Smooth muscle cell of the umbilical artery (primary cell): ENCODE results near the gene DDI2. TPM values are rescaled to one million over a fixed set of nuclear protein-coding genes. Genes with fewer than 3 reads are reported as not detected.

Experiments
- total RNA-seq: library from RNA; depleted of rRNA; stranded (reverse); fragments of >200 nt; gene quantifications from 2 replicates; pipeline ENCODE4 v1.2.3, GENCODE V29; 2014

Gene DDI2
- total RNA-seq: 17.8 and 20.3 TPM in 2 replicates

DNA sequence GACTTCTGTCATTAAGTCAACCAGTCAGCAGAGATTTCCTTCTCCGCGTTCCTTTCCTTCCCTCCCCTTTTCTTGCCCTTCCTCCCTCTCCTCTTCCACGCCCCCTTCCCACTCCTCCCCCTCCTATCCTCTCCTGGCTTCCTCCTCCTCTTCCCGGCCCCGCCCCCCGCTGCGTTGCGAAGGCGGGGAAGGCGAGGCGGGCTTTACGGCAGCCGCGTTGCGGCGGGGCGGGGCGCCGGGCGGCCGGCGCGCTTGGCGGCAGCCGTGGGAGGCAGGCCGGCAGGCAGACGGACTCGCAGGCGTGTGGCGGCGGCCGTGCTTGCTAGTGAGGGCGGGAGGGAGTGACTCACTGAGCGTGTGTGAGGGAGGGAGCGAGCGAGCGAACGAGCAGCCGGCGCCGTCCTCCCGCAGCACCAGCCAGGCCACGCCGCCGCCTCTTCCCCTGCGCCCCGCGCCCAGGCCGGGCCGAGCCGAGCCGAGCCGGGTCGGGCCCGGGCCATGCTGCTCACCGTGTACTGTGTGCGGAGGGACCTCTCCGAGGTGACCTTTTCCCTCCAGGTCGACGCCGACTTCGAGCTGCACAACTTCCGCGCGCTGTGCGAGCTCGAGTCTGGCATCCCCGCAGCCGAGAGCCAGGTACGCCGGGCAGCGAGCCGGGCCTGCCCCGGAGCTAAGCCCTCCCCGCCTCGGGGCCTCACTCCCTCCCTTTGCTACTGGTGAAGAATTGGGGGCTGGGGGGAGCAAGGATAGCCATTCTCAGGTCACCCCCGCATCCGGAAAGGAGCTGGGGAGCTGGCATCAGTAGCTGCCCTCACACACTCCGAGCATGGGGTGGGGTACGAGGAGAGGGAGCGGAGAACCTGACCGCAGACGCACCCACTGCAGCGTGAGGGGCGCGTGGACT is at the start of gene DDI2:
Gene DDI2, plus strand, starts transcription at position 286 of the 904 bp plus-strand sequence. Its CDS starts 213 bp downstream, at position 499.

DNA sequence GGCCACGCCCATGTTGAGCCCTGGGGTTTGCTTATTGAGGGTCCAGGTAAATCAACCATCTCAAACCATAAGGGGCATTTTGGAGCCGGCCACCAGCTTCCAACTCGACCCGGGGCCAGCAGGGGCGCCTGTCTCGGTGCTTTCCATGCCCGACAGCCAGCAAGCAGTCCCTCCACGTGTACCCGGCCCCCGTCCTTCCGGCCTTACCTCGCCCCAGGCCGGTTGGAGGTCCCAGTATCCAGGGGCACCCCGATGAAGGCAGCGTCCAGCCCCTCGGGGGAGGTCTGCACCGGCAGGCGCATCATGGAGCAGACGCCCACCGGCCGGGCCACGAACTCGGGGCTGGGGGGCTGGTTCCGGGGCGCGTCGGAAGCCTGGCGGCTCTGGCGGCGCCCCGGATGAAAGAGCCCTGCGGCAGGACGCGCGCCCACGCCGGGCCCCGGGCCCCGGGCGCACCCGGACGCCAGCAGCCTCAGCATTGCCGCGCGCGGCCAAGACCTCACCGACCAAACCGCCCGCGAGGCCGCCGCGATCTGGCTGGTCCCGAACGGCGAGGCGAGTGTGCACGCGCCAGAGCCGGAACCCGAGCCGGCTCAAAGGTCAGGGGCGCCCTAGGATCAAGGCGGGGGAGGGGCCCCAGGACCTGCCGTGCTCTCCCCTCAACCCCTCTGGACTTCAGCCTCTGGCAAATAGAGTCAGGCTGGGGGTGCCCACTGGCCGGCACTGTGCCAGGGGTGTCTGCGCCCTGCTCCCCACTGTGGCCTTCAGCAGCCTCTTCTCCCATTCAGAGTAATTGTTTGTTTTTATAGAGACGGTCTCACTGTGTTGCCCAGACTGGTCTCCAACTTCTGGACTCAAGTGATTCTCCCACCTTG is 32.5 kb upstream of the DDI2 start, which contains the start of gene AGMAT:
Gene AGMAT, minus strand, starts transcription at position 563 of the 875 bp plus-strand sequence. Its CDS starts 84 bp downstream, at position 479.

DNA sequence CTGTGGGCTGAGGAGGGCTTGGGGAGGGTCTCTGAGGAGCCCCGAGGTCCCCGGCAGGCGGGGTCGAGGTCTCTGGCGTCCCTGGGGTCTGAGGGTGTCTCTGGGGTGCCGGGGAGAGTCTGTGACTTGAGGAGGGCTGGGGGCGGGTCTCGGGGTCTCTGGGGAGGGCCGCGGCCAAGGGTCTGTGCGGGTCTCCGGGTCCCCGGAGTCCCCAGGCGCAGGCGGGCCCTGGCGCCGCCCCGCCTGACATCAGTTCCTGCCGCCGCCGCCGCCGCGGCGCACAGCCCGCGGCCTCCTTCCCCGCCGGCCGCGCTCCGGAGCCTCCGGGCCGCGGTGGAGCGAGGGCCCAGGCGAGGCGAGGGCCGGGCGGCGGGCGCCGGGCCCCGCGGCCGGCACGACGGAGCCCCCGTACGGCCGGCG is 66.8 kb downstream of the DDI2 start, which contains the start of gene PLEKHM2:
Gene PLEKHM2, plus strand, starts transcription at position 279 of the 420 bp plus-strand sequence. CDS start 239 bp downstream, outside the sequence.

Other genes starting within 250 kb of the DDI2 start
- 19.6 and 53.1 TPM in 2 replicates for gene EFHD2, start 207.6 kb upstream of the DDI2 start, total RNA-seq
- 0.05 TPM in 1 of 2 replicates, not detected in the other for gene CTRC, start 179.0 kb upstream of the DDI2 start, total RNA-seq
- gene CELA2A, start 160.7 kb upstream of the DDI2 start, total RNA-seq: not detected in 2 replicates
- not detected in 2 replicates for gene CELA2B, start 141.4 kb upstream of the DDI2 start, total RNA-seq
- 5.6 and 6.2 TPM in 2 replicates for gene CASP9, start 93.2 kb upstream of the DDI2 start, total RNA-seq
- gene DNAJC16, start 90.6 kb upstream of the DDI2 start, total RNA-seq: 21.7 and 25.7 TPM in 2 replicates
- 1.5 and 2.0 TPM in 2 replicates for gene AGMAT, start 32.4 kb upstream of the DDI2 start, total RNA-seq
- 53.4 and 63.8 TPM in 2 replicates for gene PLEKHM2, start 66.9 kb downstream of the DDI2 start, total RNA-seq
- gene SLC25A34, start 118.8 kb downstream of the DDI2 start, total RNA-seq: 0.30 and 0.69 TPM in 2 replicates
- not detected in 2 replicates for gene TMEM82, start 125.0 kb downstream of the DDI2 start, total RNA-seq
- gene FBLIM1, start 141.3 kb downstream of the DDI2 start, total RNA-seq: 99.2 and 141 TPM in 2 replicates
- gene UQCRHL, start 190.2 kb downstream of the DDI2 start, total RNA-seq: 1.0 and 2.1 TPM in 2 replicates
- 24.9 and 49.3 TPM in 2 replicates for gene SPEN, start 230.2 kb downstream of the DDI2 start, total RNA-seq